Endothelial cell (in vitro differentiated cells): ENCODE data around the gene CYP46A1. TPM values are rescaled to one million over a fixed set of nuclear protein-coding genes. Genes with fewer than 3 reads are reported as not detected.

Experiments
- DNase-seq: peaks from one replicate; pipeline ENCODE4 v3.0.0; 2021; ENCODE audit warnings: low spot score
- H3K27ac Mint-ChIP-seq: one replicate; pipeline ENCODE4 v1.8.0; 2021; ENCODE audit warnings: mixed read lengths, inconsistent platforms; ENCODE audit not compliant: unreplicated experiment
- H3K27me3 Mint-ChIP-seq: one replicate; pipeline ENCODE4 v1.8.0; 2021; ENCODE audit warnings: mild to moderate bottlenecking, moderate library complexity, mixed read lengths, inconsistent platforms; ENCODE audit not compliant: unreplicated experiment
- H3K36me3 Mint-ChIP-seq: one replicate; pipeline ENCODE4 v1.8.0; 2021; ENCODE audit warnings: mild to moderate bottlenecking, low read depth, mixed read lengths, inconsistent platforms; ENCODE audit not compliant: unreplicated experiment
- H3K4me1 Mint-ChIP-seq: one replicate; pipeline ENCODE4 v1.8.0; 2021; ENCODE audit warnings: mild to moderate bottlenecking, mixed read lengths, inconsistent platforms; ENCODE audit not compliant: unreplicated experiment
- H3K4me3 Mint-ChIP-seq: one replicate; pipeline ENCODE4 v1.8.0; 2021; ENCODE audit warnings: mild to moderate bottlenecking, mixed read lengths, inconsistent platforms; ENCODE audit not compliant: unreplicated experiment
- H3K9me3 Mint-ChIP-seq: one replicate; pipeline ENCODE4 v1.8.0; 2021; ENCODE audit warnings: mixed read lengths, inconsistent platforms; ENCODE audit not compliant: unreplicated experiment
- total RNA-seq: library from RNA; stranded (reverse); fragmentation: NEBNext Ultra II Directional; extraction: Animal tissue kit (Norgen Biotek cat#: 25700); gene quantifications from one replicate; pipeline ENCODE4 v1.2.1, GENCODE V29; 2021; ENCODE audit not compliant: unreplicated experiment
- TF ChIP-seq, protein P1 (sequence below): fragments of 200-600 bp; sonication (generic); IDR thresholded peaks from one replicate; pipeline ENCODE4 v1.5.0; 2021; ENCODE audit warnings: antibody characterized with exemption; ENCODE audit not compliant: unreplicated experiment

Gene CYP46A1
- total RNA-seq, 1 donor from 2014 or later, result 5.2 TPM

DNA sequence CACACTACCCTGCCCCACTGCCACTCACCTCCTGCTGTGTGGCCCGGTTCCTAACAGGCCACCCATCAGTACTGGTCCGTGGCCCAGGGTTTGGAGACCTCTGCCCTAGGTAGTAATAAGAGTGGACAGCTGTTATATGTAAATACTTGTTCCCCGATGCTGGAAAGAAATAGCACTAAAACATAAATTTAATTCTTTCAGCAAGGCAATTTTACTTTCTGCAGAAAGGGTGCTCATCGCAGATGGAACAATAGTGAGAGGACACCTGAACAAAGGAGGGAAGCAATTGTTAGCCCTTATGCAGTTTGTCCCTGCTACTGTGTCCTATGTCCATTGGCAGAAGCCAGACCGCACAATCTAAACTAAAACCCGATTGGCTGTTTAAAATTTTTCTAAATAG is 5.9 kb upstream of the CYP46A1 start:
- no peaks in the 10 kb centered on the region for H3K9me3 Mint-ChIP-seq
- H3K36me3 Mint-ChIP-seq, result peaks cover 7% of the 10 kb centered on the region
- no peak for DNase-seq
- peaks cover 8% of the 10 kb centered on the region for H3K27me3 Mint-ChIP-seq
- TF ChIP-seq, protein P1, sequence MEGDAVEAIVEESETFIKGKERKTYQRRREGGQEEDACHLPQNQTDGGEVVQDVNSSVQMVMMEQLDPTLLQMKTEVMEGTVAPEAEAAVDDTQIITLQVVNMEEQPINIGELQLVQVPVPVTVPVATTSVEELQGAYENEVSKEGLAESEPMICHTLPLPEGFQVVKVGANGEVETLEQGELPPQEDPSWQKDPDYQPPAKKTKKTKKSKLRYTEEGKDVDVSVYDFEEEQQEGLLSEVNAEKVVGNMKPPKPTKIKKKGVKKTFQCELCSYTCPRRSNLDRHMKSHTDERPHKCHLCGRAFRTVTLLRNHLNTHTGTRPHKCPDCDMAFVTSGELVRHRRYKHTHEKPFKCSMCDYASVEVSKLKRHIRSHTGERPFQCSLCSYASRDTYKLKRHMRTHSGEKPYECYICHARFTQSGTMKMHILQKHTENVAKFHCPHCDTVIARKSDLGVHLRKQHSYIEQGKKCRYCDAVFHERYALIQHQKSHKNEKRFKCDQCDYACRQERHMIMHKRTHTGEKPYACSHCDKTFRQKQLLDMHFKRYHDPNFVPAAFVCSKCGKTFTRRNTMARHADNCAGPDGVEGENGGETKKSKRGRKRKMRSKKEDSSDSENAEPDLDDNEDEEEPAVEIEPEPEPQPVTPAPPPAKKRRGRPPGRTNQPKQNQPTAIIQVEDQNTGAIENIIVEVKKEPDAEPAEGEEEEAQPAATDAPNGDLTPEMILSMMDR, result no peak
- no peak overlapping the region for H3K27ac Mint-ChIP-seq
- no peak overlapping the region for H3K4me3 Mint-ChIP-seq
- no peaks in the 10 kb centered on the region for H3K4me1 Mint-ChIP-seq

DNA sequence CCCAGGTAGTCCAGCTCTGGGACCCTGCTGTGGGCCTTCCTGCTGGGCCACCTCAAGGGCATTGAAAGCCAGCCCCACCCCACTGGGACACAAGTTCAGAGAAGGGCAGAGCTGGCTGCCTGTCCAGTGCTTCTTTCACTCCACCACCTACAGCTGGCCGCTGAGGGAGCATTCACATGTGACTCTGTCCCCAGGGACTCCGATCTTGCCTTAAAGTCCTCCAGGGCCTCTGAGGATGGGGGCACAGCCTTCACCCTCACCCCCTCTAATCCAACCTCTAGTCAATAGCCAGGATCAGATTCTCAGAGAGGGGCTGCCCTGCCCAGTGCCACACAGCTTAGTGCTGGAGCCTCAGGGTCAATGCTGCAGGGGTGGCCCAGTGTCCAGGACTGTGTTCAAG is 5.0 kb upstream of the CYP46A1 start:
- Mint-ChIP-seq H3K4me1 (no peaks in the 10 kb centered on the region), H3K9me3 (no peaks in the 10 kb centered on the region), H3K4me3 (no peak overlapping the region), H3K27me3 (peaks cover 8% of the 10 kb centered on the region), H3K27ac (no peak overlapping the region), H3K36me3 (peaks cover 7% of the 10 kb centered on the region)
- TF ChIP-seq, protein P1, result no peak
- DNase-seq, result no peak

DNA sequence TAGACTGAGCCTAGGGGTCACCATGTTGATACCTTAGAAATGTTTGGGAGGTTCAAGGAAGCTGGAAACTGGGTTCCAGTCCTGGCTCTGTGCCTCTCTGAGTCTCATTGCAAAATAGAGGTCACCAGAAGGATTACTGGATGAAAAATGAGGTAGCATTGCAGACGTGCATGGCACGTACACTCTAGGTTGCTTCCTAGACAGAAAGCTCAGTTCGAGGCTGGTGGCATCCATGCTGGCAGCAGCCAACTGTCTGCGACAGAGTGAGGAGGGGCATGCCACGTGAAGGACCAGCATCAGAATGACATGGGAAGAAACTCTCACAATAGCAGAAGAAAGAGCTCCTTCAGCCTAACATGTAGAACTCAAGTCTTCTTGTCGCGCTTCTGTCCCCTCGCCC is 4.6 kb upstream of the CYP46A1 start:
- H3K36me3 Mint-ChIP-seq, result peaks cover 7% of the 10 kb centered on the region
- no peak overlapping the region for H3K4me3 Mint-ChIP-seq
- H3K27me3 Mint-ChIP-seq, result peaks cover 8% of the 10 kb centered on the region
- no peak for DNase-seq
- H3K4me1 Mint-ChIP-seq, result no peaks in the 10 kb centered on the region
- TF ChIP-seq, protein P1, result no peak
- H3K27ac Mint-ChIP-seq, result no peak overlapping the region
- no peaks in the 10 kb centered on the region for H3K9me3 Mint-ChIP-seq

DNA sequence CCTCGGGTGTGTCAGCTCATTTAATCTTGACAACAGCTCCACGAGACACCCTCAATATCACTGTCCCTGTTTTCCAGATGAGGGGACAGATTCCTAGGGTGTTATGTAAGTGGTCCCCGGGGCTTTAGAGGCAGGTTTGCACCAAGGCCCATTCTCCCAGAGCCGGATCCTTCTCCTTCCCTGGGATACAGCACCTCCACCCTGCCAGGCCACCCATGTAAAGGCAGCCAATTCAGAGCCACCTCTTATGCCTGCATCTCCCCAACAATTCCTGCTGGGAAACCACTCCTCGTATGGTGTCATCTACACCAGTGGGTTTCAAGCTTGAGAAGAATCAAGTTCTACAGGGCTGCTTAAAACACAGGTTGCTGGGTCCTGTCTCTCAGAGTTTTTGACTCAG is 4.1 kb upstream of the CYP46A1 start:
- peaks cover 8% of the 10 kb centered on the region for H3K27me3 Mint-ChIP-seq

DNA sequence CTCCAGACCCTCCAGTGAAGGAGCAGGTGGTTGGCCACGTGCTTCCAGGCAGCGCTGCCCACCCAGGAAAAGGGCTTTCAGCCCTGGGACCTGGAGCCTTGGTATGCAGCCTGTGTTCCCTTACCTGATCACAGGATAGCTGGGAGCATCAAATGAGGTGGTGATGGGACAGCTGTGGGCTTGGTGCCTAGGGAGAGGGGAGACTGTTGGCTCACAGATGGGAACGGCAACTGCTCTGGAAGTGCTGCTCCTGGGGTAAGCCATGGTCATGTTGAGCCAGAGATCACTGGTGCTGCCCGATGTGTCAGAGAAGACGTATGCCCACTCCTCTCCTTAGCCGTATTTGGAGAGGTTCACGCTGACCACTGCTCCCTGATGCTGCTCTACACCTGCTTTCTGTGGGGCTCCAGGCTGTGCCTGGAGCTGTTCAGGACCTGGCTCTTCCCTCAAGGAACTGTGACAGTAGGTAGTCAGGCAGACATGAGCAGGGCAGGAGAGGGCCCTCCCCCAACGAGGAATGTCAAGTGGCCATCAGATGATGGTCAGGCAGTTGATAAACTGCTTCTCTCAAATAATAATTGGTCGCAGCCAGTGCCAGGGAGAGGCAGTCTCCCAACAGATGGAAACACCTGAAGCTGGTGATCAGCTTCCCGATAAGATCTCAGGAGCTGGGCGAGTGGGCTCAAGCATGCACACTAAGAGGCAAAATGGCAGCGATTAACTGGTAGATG is 2.8 kb upstream of the CYP46A1 start:
- DNase-seq, result no peak
- H3K9me3 Mint-ChIP-seq, result no peaks in the 10 kb centered on the region
- H3K27me3 Mint-ChIP-seq, result peaks cover 12% of the 10 kb centered on the region
- H3K4me1 Mint-ChIP-seq, result peaks cover 6% of the 10 kb centered on the region
- no peak overlapping the region for H3K27ac Mint-ChIP-seq
- TF ChIP-seq, protein P1, result no peak
- H3K4me3 Mint-ChIP-seq, result no peak overlapping the region
- peaks cover 11% of the 10 kb centered on the region for H3K36me3 Mint-ChIP-seq

More for the DNA sequence above, 4.1 kb upstream of the CYP46A1 start:
- Mint-ChIP-seq H3K4me3 (no peak overlapping the region), H3K27ac (no peak overlapping the region), H3K4me1 (no peaks in the 10 kb centered on the region), H3K36me3 (peaks cover 7% of the 10 kb centered on the region), H3K9me3 (no peaks in the 10 kb centered on the region)
- DNase-seq, result no peak
- TF ChIP-seq, protein P1, result no peak
